ENCODE results near the gene TRPC4.
A peak's percentile ranks its signal among the peaks of the same experiment; 100 is the strongest.

Gene TRPC4

GRCh38 chr13:37869756-37870488 lies at the start of gene TRPC4:
Gene TRPC4 (minus strand): TSS chr13:37869772. CDS start chr13:37783333, 86,439 bp downstream.
- Mint-ChIP-seq H3K4me3 (peak within 1 kb of the TSS; percentile 17), H3K36me3 (no peaks in the 10 kb centered on the region), H3K9me3 (peaks cover 1% of the 10 kb centered on the region), H3K4me1 (no peaks in the 10 kb centered on the region), H3K27me3 (peaks cover 8% of the 10 kb centered on the region), H3K27ac (no peak within 1 kb of the TSS)
- ATAC-seq (ENCODE audit: low read depth) (no peak), DNase-seq (ENCODE audit: low spot score in 2 of 2) (no peak)

GRCh38 chr13:37918751-37919150 lies 49.2 kb upstream of the TRPC4 start:
- no peak overlapping the region for H3K27ac Mint-ChIP-seq
- H3K27me3 Mint-ChIP-seq, result no peaks in the 10 kb centered on the region
- DNase-seq (ENCODE audit: low spot score in 2 of 2), result no peak
- no peak overlapping the region for H3K4me3 Mint-ChIP-seq
- no peaks in the 10 kb centered on the region for H3K36me3 Mint-ChIP-seq
- H3K4me1 Mint-ChIP-seq, result no peaks in the 10 kb centered on the region
- peaks cover 2% of the 10 kb centered on the region for H3K9me3 Mint-ChIP-seq
- ATAC-seq (ENCODE audit: low read depth), result no peak

DNA sequence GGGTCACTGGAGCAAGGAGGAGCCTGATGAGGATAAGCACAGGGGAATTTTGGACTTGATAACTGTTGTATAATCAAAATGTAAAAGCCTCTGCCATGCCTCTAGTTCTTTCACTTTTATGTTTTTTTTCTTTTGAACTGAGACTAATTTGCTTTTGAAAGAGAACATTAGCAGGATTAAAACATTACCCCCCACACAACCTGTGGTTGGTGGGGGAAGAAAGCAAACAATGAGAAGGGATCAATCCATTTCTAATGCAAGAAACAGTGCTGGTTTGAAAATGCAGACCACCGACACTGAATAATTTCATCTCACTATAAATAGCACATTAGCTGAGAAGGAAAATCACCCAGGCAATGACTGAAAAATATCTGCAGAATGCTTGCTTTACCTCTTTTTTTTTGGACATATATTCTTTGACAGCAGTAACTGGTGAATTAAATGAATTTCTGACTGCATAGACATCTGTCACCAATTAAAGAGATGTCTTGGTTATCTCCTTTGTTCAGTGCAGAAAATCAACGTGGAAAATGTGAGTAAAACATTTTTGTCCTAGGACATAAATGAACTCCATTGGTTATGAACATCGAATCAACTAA lies 48.6 kb upstream of the TRPC4 start:
- H3K4me3 Mint-ChIP-seq, result no peak overlapping the region
- no peaks in the 10 kb centered on the region for H3K27me3 Mint-ChIP-seq
- H3K27ac Mint-ChIP-seq, result no peak overlapping the region
- H3K4me1 Mint-ChIP-seq, result no peaks in the 10 kb centered on the region
- DNase-seq (ENCODE audit: low spot score in 2 of 2) (no peak), ATAC-seq (ENCODE audit: low read depth) (no peak)
- peaks cover 2% of the 10 kb centered on the region for H3K9me3 Mint-ChIP-seq
- no peaks in the 10 kb centered on the region for H3K36me3 Mint-ChIP-seq

- Mint-ChIP-seq H3K9me3 (peaks cover 3% of the 10 kb centered on the region), H3K4me1 (no peaks in the 10 kb centered on the region), H3K4me3 (no peak overlapping the region), H3K27me3 (no peaks in the 10 kb centered on the region), H3K36me3 (no peaks in the 10 kb centered on the region), H3K27ac (no peak overlapping the region)
- DNase-seq (ENCODE audit: low spot score in 2 of 2) (no peak), ATAC-seq (ENCODE audit: low read depth) (no peak)
Measured at GRCh38 chr13:37914781-37915391, 45.3 kb upstream of the TRPC4 start.

GRCh38 chr13:37910790-37911189 lies 41.2 kb upstream of the TRPC4 start:
- Mint-ChIP-seq H3K9me3 (peaks cover 3% of the 10 kb centered on the region), H3K4me3 (no peak overlapping the region), H3K27me3 (no peaks in the 10 kb centered on the region), H3K4me1 (no peaks in the 10 kb centered on the region), H3K27ac (no peak overlapping the region), H3K36me3 (no peaks in the 10 kb centered on the region)
- no peak for ATAC-seq (ENCODE audit: low read depth)
- no peak for DNase-seq (ENCODE audit: low spot score in 2 of 2)

DNA sequence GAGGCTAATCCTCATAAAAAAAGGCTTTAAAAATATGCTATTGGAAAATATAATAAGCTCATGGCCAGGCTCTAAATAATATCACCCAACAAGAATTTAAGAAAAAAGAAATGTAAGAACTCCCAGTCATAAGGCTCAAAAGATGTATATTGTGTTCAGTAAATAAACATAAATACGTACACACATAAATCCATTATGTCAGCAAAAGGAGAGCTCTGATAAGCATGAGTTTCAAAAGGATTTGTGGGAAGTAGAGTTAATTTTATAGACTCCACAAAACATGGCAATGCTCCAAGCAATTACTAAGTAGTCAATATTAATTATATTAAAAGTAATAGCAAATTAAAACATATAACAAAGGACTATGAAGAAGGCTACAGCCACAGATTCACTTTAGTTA lies 37.3 kb upstream of the TRPC4 start:
- H3K27me3 Mint-ChIP-seq, result no peaks in the 10 kb centered on the region
- no peaks in the 10 kb centered on the region for H3K4me1 Mint-ChIP-seq
- H3K9me3 Mint-ChIP-seq, result peaks cover 3% of the 10 kb centered on the region
- DNase-seq (ENCODE audit: low spot score in 2 of 2) (no peak), ATAC-seq (ENCODE audit: low read depth) (no peak)
- H3K36me3 Mint-ChIP-seq, result no peaks in the 10 kb centered on the region
- H3K4me3 Mint-ChIP-seq, result no peak overlapping the region
- H3K27ac Mint-ChIP-seq, result no peak overlapping the region

GRCh38 chr13:37905736-37906135 lies 36.2 kb upstream of the TRPC4 start:
- no peaks in the 10 kb centered on the region for H3K27me3 Mint-ChIP-seq
- ATAC-seq (ENCODE audit: low read depth), result no peak
- no peaks in the 10 kb centered on the region for H3K4me1 Mint-ChIP-seq
- H3K4me3 Mint-ChIP-seq, result no peak overlapping the region
- no peak overlapping the region for H3K27ac Mint-ChIP-seq
- peaks cover 2% of the 10 kb centered on the region for H3K9me3 Mint-ChIP-seq
- H3K36me3 Mint-ChIP-seq, result no peaks in the 10 kb centered on the region
- DNase-seq (ENCODE audit: low spot score in 2 of 2), result no peak

GRCh38 chr13:37899753-37900152 lies 30.2 kb upstream of the TRPC4 start:
- Mint-ChIP-seq H3K4me1 (no peaks in the 10 kb centered on the region), H3K36me3 (no peaks in the 10 kb centered on the region), H3K27ac (no peak overlapping the region), H3K4me3 (no peak overlapping the region), H3K9me3 (peaks cover 3% of the 10 kb centered on the region), H3K27me3 (no peaks in the 10 kb centered on the region)
- ATAC-seq (ENCODE audit: low read depth), result no peak
- DNase-seq (ENCODE audit: low spot score in 2 of 2), result no peak

DNA sequence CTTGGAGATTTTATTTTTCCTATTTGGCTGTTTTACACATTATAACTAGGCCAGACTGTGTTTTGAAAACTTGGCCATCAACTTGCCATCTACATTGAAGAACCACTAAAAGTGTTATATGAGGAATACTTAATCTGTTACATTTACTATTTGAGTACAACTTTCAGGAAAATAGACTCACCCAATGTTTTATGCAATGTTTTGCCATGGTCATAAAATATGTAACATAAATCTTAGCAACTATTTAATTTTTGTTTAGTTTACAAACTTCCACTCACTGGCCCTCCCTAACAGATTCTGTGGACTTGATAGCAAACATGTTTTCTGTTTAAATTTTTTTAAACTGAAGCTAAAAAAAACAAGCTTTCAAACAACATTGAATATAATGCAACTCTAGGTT lies 23.7 kb upstream of the TRPC4 start:
- H3K4me3 Mint-ChIP-seq, result no peak overlapping the region
- no peaks in the 10 kb centered on the region for H3K9me3 Mint-ChIP-seq
- DNase-seq (ENCODE audit: low spot score in 2 of 2) (no peak), ATAC-seq (ENCODE audit: low read depth) (no peak)
- H3K36me3 Mint-ChIP-seq, result no peaks in the 10 kb centered on the region
- no peaks in the 10 kb centered on the region for H3K4me1 Mint-ChIP-seq
- no peak overlapping the region for H3K27ac Mint-ChIP-seq
- H3K27me3 Mint-ChIP-seq, result no peaks in the 10 kb centered on the region

DNA sequence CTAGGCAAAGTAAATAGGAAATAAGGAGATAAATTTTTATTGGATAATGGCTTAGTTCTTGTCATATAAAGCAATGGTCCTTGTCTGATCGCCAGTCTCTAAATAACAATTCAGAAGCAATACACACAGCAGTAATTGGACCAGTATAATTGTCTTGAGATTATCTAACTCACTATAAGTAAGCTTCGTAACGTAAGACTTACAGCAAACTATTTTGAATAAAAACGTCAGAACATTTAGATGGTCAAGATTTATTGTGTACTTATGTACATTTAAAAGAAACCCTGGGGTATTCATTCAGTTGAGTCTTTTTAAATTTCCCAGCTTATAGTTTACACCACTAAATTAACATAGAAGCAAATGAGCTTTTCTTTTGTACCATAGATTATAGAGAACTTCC lies 20.2 kb upstream of the TRPC4 start:
- Mint-ChIP-seq H3K4me1 (no peaks in the 10 kb centered on the region), H3K9me3 (no peaks in the 10 kb centered on the region), H3K4me3 (no peak overlapping the region), H3K27me3 (no peaks in the 10 kb centered on the region), H3K27ac (no peak overlapping the region), H3K36me3 (no peaks in the 10 kb centered on the region)
- no peak for DNase-seq (ENCODE audit: low spot score in 2 of 2)
- ATAC-seq (ENCODE audit: low read depth), result no peak

- Mint-ChIP-seq H3K27me3 (no peaks in the 10 kb centered on the region), H3K4me3 (no peak overlapping the region), H3K27ac (no peak overlapping the region), H3K36me3 (no peaks in the 10 kb centered on the region), H3K4me1 (no peaks in the 10 kb centered on the region), H3K9me3 (no peaks in the 10 kb centered on the region)
- ATAC-seq (ENCODE audit: low read depth) (no peak), DNase-seq (ENCODE audit: low spot score in 2 of 2) (no peak)
Measured at GRCh38 chr13:37889102-37889501, 19.5 kb upstream of the TRPC4 start.

DNA sequence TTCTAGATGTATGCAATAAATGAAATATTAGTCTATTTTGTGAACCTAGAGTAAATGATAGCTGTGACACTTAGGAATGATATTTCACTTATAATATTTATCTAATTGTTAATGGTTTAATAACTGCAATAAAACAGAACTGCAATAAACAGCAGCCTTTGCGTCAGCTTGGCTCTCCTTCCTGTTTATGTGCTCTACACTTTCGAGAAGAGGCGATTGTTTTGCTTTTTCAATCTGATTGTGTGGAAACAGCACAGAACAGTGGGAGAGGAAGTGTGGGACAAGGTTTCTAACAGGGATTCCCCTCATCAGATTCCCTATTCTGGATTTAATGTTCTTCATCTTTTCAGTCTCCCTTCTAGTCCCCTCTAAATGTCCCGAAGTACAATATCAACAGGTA lies 17.3 kb upstream of the TRPC4 start:
- no peak for ATAC-seq (ENCODE audit: low read depth)
- H3K4me1 Mint-ChIP-seq, result no peaks in the 10 kb centered on the region
- H3K27me3 Mint-ChIP-seq, result no peaks in the 10 kb centered on the region
- H3K4me3 Mint-ChIP-seq, result no peak overlapping the region
- H3K36me3 Mint-ChIP-seq, result no peaks in the 10 kb centered on the region
- no peak overlapping the region for H3K27ac Mint-ChIP-seq
- no peaks in the 10 kb centered on the region for H3K9me3 Mint-ChIP-seq
- DNase-seq (ENCODE audit: low spot score in 2 of 2), result no peak

DNA sequence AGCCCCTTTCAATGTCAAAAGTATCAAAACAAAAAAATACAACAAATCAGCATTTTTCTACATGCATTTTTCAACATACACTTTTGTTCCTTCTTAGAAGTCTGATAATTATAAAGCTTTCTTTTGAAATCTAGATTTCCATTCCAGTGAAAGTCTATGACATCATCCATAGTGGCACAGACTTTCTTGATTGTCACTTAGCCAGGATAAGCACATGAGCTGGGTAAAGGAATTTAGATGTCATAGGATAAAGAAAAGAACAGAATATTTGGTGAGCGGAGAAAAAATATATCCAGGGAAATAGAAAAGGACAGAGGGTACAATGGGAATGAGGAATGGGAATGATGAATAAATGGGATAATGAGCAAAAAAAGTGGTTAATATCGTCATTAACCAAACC lies 15.1 kb upstream of the TRPC4 start:
- no peaks in the 10 kb centered on the region for H3K9me3 Mint-ChIP-seq
- H3K36me3 Mint-ChIP-seq, result no peaks in the 10 kb centered on the region
- H3K27ac Mint-ChIP-seq, result no peak overlapping the region
- DNase-seq (ENCODE audit: low spot score in 2 of 2), result no peak
- ATAC-seq (ENCODE audit: low read depth), result no peak
- no peaks in the 10 kb centered on the region for H3K27me3 Mint-ChIP-seq
- no peaks in the 10 kb centered on the region for H3K4me1 Mint-ChIP-seq
- no peak overlapping the region for H3K4me3 Mint-ChIP-seq

GRCh38 chr13:37884026-37884425 lies 14.5 kb upstream of the TRPC4 start:
- Mint-ChIP-seq H3K27ac (no peak overlapping the region), H3K9me3 (no peaks in the 10 kb centered on the region), H3K27me3 (no peaks in the 10 kb centered on the region), H3K4me1 (no peaks in the 10 kb centered on the region), H3K36me3 (no peaks in the 10 kb centered on the region), H3K4me3 (no peak overlapping the region)
- no peak for DNase-seq (ENCODE audit: low spot score in 2 of 2)
- ATAC-seq (ENCODE audit: low read depth), result no peak

- Mint-ChIP-seq H3K4me1 (no peaks in the 10 kb centered on the region), H3K27ac (no peak overlapping the region), H3K9me3 (peaks cover 1% of the 10 kb centered on the region), H3K4me3 (no peak overlapping the region), H3K27me3 (no peaks in the 10 kb centered on the region), H3K36me3 (no peaks in the 10 kb centered on the region)
- ATAC-seq (ENCODE audit: low read depth) (no peak), DNase-seq (ENCODE audit: low spot score in 2 of 2) (no peak)
Measured at GRCh38 chr13:37878921-37879320, 9.3 kb upstream of the TRPC4 start.

Measured in memory B cell (primary cell).